ENCODE data around the gene IER2.

GRCh38 chr19:13198634-13199033 is 48.4 kb downstream of the IER2 start:
- TF ChIP-seq CTCF (conservative IDR thresholded peaks at IDR 0.05 in 1 of 2, IDR thresholded peaks at IDR 0.05 in 1 of 2; ENCODE audit: low read depth in 1 of 2, low read length in 2 of 2) (no peak), EZH2 (IDR thresholded peaks at IDR 0.05; ENCODE audit: low read length, missing control alignments) (no peak)

Measured in fibroblast of lung (primary cell).